Mucosa of descending colon (tissue), 3 donors: Measurements from ENCODE around the gene MOB3B. TPM values are rescaled to one million over a fixed set of nuclear protein-coding genes. Genes with fewer than 3 reads are reported as not detected.

Experiments
- ATAC-seq: fragments of 200-7000 bp; cut with Tn5 transposase; one replicate; pipeline ENCODE4 v1.9.1; 2020; ENCODE audit warnings: mild to moderate bottlenecking, moderate library complexity
- DNase-seq, 3 donors: peaks; one replicate each; pipeline ENCODE4 v3.0.0-alpha.2; 2020
- H3K36me3 ChIP-seq: fragments of 200-600 bp; one replicate; pipeline ENCODE4 v1.8.0; 2021; ENCODE audit warnings: low read depth, mild to moderate bottlenecking
- H3K4me1 ChIP-seq: fragments of 200-600 bp; one replicate; pipeline ENCODE4 v1.8.0; 2021; ENCODE audit warnings: low read depth, mild to moderate bottlenecking
- H3K4me3 ChIP-seq: fragments of 200-600 bp; one replicate; pipeline ENCODE4 v1.8.0; 2021; ENCODE audit warnings: mild to moderate bottlenecking
- H3K9me3 ChIP-seq: fragments of 200-600 bp; one replicate; pipeline ENCODE4 v1.8.0; 2021; ENCODE audit warnings: mild to moderate bottlenecking
- CTCF ChIP-seq: fragments of 200-600 bp; IDR thresholded peaks from one replicate; pipeline ENCODE4 v1.8.0; 2022; ENCODE audit warnings: antibody characterized with exemption, mild to moderate bottlenecking
- intact Hi-C, 2 donors: fragments of 100-400 bp; cut with DNase I in 1 of 2; cut with micrococcal nuclease in 1 of 2; formaldehyde crosslinking; loops; one replicate each; pipeline versions ENCODE4 v1.11.0 to v1.11.1; 2022; cut with DNase I, micrococcal nuclease
- total RNA-seq, 3 donors: library from RNA; stranded (reverse); fragmentation: NEBNext Ultra II Directional in 2 of 3; extraction: Animal tissue kit (Norgen Biotek cat#: 25700) in 2 of 3; gene quantifications; one replicate each; pipeline versions ENCODE4 v1.2.1 to v1.2.4, GENCODE V29; 2021 to 2023
- donor health status: DM: no; HTN: no; CAD: no; lungs with moderate emphysema.
- donor health status: DM: no; HTN: no; CAD: no.
- donor health status: DM: no; HTN: yes; CAD: no.

The MOB3B gene
- total RNA-seq, 3 donors from 2014 or later, result 34.6 to 57.5 (median 41.7) TPM

- Histone ChIP-seq H3K4me1 (no peaks in the 10 kb centered on the region), H3K9me3 (no peaks in the 10 kb centered on the region), H3K36me3 (no peaks in the 10 kb centered on the region), H3K4me3 (no peak overlapping the region)
- ATAC-seq (no peak), DNase-seq (no peak)
- intact Hi-C loops, result no loop called here
- TF ChIP-seq CTCF, result no peak
These were observed 178.2 kb downstream of the MOB3B start for GRCh38 chr9:27351438-27351837.

GRCh38 chr9:27350382-27350976, 179.1 kb downstream of the MOB3B start:
- Histone ChIP-seq H3K4me3 (no peak overlapping the region), H3K36me3 (no peaks in the 10 kb centered on the region), H3K4me1 (no peaks in the 10 kb centered on the region), H3K9me3 (no peaks in the 10 kb centered on the region)
- DNase-seq, result no peak
- intact Hi-C loops, result no loop called here
- ATAC-seq, result no peak
- no peak for TF ChIP-seq CTCF

DNA sequence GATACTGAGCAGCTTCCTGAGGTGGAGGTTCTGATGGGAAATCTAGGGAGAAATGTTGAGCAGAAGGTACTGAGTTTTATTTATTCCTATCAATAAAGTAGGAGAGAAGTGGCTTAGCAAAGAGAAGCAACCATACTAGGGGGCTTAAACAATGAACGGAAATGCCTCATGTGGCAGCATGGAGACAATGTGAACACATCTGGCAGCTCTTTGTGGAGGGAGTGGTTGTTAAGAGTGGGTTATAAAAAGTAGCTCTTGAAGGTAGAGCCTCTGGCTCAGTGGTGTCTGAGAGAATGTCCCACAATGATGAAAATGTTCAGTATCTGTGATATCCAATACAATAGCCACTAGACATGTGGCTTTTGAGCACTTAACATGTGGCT, 179.9 kb downstream of the MOB3B start:
- TF ChIP-seq CTCF, result no peak
- Histone ChIP-seq H3K9me3 (no peaks in the 10 kb centered on the region), H3K4me3 (no peak overlapping the region), H3K36me3 (no peaks in the 10 kb centered on the region), H3K4me1 (no peaks in the 10 kb centered on the region)
- no peak for ATAC-seq
- DNase-seq, result no peak
- intact Hi-C loops, result no loop called here

- intact Hi-C loops, result no loop called here
- no peak for ATAC-seq
- Histone ChIP-seq H3K9me3 (no peaks in the 10 kb centered on the region), H3K36me3 (no peaks in the 10 kb centered on the region), H3K4me3 (no peak overlapping the region), H3K4me1 (no peaks in the 10 kb centered on the region)
- no peak for TF ChIP-seq CTCF
- DNase-seq, result no peak
These were observed 180.6 kb downstream of the MOB3B start for GRCh38 chr9:27348785-27349697.

- no peak for ATAC-seq
These were observed 181.7 kb downstream of the MOB3B start for GRCh38 chr9:27347889-27348288.

More at GRCh38 chr9:27347889-27348288, 181.7 kb downstream of the MOB3B start:
- no peaks in the 10 kb centered on the region for H3K4me1 ChIP-seq
- no peak for DNase-seq
- no peak overlapping the region for H3K4me3 ChIP-seq
- TF ChIP-seq CTCF, result no peak
- intact Hi-C loops, result no loop called here
- no peaks in the 10 kb centered on the region for H3K36me3 ChIP-seq
- no peaks in the 10 kb centered on the region for H3K9me3 ChIP-seq
